8988T (cell line): ENCODE results near the gene OR2B2.

Experiments used
- DNase-seq: peaks from one replicate; pipeline ENCODE4 v3.0.0; 2011

OR2B2 gene

DNA sequence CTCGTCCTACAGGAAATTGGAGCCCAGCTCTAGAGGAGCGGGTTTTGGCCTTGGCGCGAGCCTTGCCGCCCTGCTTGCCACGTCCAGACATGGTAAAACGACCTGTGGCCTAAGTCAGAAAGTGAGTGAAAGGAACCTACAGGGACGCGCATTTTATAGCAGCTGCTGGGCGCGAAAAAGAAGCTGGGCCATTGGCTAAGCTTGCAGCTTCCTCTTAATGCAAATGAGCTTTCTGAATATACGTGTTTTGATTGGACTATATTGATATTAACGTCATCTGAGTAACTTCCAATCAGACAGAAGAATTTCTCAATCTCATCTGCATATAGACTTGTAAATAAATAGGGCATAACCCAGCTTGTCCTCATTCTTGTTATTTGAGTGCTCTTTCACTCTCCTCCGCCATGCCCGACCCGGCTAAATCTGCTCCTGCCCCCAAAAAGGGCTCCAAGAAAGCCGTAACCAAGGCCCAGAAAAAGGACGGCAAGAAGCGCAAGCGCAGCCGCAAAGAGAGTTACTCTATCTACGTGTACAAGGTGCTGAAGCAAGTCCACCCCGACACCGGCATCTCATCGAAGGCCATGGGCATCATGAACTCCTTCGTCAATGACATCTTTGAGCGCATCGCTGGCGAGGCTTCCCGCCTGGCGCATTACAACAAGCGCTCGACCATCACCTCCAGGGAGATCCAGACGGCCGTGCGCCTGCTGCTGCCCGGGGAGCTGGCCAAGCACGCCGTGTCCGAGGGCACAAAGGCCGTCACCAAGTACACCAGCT, 18.9 kb downstream of the OR2B2 start:
- DNase-seq = no peak

DNA sequence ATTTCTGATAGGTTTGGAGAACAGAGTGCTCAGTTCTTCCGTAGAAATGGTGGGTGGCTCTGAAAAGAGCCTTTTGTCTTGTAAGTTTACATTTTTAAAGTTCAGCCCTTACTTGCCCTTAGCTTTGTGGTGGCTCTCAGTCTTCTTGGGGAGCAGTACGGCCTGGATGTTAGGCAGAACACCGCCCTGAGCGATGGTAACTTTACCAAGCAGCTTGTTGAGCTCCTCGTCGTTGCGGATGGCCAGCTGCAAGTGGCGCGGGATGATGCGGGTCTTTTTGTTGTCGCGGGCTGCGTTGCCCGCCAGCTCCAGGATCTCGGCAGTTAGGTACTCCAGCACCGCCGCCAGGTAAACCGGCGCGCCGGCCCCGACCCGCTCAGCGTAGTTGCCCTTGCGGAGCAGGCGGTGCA, 19.5 kb downstream of the OR2B2 start:
- no peak for DNase-seq

DNA sequence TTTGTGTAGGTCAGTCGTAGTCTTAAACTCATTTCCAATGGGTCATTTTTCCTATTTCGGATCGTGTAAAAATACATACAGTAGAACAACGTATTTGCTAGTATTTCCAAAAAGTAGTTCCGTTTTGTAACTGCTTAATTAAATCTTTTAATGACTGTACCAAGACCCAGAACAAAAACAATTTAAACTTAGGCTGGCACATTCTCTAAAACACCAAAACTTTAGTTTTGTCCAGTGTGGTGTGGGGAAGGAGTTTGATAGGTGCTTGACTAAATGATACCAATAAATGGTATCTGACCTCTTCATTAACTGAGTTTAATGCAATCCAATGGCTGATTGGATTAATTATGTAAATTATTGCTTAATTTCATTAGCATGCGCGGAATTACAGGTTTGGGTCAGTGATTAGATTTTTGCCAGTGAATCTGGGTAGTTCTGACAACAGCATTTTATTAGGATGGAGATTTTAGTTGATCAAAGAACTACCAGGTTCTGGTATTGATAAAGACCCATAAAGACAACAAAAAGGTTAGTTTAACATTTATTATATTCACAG, 20.8 kb downstream of the OR2B2 start:
- DNase-seq = no peak

DNA sequence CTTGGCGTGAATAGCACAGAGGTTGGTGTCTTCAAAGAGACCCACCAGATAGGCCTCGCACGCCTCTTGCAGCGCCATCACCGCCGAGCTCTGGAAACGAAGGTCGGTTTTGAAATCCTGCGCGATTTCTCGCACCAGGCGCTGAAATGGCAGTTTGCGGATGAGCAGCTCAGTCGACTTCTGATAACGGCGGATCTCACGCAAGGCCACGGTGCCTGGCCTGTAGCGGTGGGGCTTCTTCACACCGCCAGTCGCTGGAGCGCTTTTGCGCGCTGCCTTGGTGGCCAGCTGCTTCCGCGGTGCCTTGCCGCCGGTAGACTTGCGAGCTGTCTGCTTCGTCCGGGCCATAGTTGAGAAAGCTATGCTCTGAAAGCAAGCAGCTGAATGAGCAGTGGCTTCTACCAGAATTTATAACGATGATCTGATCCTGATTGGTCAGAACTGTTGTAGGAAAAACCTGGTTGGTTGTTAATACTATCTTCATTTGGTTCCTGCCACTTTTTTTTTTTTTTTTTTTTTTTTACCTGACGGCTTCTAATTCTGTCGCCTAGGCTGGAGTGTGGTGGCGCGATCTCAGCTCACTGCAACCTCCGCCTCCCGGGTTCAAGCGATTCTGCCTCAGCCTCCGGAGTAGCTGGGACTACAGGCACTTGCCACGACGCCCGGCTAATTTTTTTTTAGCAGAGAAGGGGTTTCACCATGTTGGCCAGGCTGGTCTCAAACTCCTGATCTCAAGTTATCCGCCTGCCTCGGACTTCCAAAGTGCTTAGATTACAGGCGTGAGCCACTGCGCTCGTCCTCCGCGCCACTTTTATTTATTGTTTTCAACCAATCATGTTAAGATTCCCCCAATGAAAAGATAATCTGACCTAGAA, 21.5 kb downstream of the OR2B2 start:
- no peak for DNase-seq

DNA sequence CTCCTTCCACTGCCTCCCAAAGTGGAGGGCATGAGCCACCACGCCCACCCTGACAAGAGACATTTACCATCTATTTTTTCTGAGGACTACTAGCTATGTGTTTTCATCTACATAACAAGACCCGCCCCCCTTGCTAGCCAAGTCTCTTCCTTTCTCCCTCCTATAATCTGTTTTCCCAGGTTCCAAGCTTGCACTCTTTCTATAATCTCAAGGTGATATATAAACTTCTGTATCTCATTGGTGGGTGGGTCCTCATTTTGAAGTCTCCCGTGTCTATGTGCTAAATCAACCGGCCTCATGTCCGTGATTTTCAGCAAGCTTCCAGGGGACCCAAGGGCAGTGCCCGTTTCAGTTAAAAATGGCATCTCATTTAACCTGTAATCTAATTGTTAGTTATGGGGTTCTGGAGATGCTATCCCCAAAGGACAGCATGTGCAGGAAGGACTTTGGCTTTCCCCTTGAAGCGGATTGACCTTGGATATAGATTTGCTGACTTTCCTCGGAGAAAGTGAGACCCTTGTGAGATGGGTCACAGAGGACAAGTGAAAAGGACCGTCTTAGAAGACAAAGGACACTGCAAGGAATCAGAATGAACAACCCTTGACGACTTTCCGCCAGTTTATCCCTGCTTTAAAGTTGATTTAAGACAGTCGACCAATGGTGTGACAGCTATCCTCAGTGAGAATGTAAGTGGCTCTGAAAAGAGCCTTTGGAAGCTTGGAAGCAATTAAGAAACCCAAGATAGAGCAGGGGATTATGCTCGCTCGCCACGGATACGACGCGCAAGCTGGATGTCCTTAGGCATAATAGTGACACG, 22.4 kb downstream of the OR2B2 start:
- no peak for DNase-seq

DNA sequence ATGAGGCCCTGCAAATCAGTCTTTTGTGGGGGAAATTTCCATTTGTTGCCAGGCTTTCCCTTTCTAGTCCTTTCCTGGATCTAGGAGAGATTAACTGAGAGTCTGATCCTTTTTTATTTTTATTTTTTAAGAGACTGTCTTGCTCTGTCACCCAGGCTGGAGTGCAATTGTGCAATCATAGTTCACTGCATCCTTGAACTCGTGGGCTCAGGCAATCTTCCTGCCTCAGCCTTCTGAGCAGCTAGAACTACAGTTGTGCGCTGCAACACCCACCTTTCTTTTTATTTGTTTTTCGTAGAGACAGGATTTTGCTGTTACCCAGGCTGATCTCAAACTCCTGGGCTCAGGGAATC, 22.9 kb downstream of the OR2B2 start:
- DNase-seq = no peak

DNA sequence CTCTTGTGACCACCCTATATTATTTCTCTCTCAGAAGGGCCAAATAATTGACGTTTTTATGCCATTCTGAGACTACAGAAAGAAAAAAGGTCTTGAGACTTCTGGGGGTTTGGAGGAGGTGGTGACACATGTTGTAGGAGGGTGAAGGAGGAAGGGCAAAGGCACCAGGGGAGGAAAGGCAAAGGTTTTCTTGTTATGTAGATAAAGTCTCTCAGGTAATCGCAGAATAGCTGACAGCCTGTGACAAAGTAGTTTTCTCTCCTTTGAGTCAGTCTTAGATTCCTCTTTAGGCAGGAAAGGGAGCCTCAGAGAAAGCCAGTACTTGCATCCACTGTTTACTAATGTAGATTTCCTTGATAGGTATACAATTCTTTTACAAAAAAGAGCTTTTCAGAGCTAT, 23.6 kb downstream of the OR2B2 start:
- no peak for DNase-seq

DNA sequence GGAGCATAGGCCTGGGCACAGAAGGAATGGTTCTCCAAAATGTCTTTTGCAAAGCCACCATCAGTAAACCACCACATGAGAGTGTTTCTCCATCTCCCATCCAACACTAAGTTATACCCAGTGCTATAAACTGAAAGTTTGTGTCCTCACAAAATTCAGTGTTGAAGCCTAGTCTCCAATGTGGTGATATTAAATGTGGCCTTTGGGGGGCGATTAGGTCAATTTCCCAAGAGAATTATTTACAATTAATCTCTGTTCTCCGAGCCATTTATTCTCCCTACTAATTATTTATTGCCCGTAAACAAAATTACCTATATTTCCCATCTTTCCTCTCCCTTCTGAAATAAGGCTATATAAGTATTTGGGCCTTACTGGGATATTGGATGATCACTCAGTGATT, 26.1 kb downstream of the OR2B2 start:
- no peak for DNase-seq

DNA sequence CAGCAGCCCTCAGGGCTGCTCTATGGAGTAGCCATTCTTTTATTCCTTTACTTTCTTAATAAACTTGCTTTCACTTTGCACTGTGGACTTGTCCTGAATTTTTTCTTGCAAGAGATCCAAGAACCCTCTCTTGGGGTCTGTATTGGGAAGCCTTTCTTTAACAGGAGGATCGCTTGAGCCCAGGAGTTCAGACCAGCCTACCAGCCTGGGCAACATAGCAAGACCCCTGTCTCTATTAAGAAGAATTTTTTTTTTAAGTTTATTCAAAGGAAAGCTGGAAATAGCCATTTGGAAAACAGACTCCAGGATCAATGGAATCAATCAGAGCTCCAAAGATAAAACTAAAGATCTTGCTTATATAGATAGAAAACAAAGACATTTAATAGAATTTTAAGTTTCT, 29.1 kb downstream of the OR2B2 start:
- no peak for DNase-seq

DNA sequence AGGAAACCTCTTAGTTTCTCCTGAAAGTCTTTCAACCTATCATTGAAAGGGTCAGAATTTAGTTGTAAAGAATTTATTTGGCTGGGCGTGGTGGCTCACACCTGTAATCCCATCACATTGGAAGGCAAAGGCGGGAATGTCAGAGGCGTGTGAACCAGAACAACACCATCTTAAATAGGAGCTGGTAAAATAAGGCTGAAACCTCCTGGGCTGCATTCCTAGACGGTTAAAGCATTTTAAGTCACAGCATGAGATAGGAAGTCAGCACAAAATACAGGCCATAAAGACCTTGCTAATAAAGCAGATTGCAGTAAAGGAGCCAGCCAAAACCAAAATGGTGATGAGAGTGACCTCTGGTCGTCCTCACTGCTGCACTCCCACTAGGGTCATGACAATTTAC, 29.6 kb downstream of the OR2B2 start:
- no peak for DNase-seq

DNA sequence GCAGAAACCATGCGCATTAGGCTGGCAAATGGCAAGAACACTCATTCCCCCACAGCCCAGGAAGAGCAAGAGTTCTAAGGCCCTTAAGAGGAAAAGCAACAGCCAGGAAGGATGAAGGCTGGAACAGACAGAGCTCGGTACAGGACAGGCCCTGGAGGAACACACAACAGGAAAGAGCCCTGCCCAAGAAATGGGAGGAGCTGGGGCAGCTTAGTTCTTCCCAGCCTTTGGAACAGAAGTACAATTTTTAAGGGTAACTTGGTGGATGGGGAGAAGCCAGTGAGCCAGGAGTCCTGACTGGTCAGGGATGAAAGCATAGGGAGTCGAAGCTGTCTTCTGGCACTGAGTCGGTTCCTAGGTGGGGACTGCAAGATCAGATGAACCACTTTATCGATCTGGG, 32.4 kb downstream of the OR2B2 start:
- DNase-seq = no peak

DNA sequence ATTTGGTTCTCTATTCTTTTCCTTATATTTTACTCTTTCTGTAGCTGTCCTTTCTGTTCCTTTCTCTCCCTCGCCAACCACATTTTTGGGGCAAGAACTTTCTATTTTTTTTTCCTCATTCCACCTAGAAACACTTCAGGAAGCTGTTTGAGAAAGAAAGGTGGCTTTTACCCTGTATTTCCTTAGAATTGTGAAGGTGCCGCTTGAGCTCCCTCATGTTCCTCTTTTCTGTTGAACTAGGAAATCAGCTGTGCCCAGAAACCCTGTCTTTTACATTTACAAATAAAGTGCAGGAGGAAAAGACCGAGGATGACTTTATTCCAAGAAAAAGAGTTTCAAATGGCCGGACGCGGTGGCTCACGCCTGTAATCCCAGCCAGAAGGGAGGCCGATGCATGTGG, 38.2 kb downstream of the OR2B2 start:
- no peak for DNase-seq

DNA sequence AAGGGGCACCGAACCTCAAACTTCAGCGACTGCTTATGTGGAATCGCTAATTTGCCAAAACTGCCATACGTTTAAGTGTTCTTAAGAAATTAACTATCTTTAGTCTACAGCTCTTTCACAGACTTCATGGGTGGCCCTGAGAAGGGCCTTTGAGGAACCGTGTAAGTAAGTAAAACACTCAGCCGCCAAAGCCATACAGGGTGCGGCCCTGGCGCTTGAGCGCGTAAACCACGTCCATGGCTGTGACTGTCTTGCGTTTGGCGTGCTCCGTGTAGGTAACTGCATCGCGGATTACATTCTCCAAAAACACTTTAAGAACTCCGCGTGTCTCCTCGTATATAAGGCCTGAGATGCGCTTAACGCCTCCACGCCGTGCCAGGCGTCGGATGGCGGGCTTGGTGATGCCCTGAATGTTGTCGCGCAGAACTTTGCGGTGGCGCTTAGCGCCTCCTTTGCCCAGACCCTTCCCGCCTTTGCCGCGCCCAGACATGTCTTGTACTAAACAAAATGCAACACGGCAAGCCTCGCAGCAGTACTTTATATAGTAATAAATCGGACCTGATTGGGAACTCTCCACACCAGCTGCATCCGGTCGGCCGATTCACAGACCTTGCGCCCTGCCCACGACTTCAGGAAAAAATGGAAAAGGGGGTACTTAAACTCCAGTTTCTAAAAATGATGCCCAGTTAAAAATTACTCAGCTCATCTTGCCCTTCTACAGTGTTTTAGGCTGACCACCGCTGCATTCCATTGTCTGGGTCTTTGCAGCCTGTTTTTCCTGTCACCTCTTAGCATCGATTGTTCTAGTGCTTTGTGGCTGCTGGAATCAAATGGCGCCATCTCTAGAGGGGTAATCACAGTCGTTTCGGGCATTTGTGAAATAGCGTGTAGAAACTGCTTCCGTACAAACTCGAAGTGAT, 38.9 kb downstream of the OR2B2 start:
- no peak for DNase-seq

DNA sequence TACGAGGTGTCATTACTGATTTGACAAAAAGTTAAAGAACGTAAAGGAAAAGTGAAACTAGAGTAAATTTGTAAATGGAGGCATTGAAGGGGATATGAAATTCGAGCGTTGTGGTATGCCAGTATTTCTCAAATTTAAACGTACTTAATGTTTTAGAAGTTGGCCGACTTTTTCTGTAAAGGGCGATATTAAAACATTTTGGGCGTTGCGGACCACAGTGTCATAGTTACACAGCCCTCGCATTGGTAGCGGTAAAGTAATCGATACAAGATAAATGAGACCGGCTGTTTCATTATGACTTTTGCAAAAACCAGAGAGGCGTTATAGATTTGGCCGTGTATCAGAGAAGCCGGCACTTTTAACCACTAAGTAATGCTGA, 39.6 kb downstream of the OR2B2 start:
- no peak for DNase-seq

DNA sequence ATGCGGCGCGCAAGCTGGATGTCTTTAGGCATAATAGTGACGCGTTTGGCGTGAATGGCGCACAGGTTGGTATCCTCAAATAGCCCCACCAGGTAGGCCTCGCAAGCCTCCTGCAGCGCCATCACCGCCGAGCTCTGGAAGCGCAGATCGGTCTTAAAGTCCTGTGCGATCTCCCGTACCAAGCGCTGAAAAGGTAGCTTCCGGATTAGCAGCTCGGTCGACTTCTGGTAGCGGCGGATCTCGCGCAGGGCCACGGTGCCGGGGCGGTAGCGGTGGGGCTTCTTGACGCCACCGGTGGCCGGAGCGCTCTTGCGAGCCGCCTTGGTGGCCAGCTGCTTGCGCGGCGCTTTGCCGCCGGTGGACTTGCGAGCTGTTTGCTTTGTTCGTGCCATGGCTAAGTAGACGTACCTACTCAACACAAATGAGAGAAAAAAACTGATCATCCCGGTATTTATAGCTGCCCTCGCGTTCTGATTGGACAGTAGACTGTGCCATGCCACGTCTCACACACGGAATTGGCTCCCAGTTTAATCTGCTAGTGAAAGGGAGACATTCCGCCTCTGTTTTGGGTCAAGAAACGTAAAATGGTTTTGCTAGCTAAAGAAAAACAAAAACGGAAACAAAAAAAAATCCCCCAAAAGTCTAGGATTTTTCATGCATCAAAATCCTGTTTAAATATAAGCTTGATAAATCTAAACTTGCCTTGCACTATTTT, 40.1 kb downstream of the OR2B2 start:
- DNase-seq = peak; percentile 66

DNA sequence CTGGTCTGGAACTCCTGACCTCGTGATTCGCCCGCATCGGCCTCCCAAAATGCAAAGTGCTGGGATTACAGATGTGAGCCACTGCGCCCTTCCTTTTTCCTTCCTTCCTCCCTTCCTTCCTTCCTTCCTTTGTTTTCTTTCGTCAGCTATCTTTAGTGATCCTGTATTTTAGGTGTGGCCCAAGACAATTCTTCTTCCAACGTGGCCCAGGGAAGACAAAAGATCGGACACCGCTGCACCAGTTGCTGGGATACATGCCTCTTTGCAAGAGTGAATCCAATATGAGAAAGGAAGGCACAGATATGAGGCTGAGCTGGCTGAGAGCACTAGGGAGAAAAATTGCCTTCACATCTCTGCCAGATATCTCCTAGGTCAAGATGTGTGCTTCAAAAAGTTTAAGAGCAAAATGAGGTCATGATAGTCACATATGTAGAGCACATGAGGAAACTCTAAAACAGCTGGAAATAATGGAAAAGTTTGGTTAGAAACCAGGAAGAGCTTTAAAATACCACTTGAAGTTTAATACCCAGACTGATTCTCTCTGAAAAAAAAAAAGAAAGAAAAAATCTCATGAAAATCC, 41.8 kb downstream of the OR2B2 start:
- DNase-seq = no peak

DNA sequence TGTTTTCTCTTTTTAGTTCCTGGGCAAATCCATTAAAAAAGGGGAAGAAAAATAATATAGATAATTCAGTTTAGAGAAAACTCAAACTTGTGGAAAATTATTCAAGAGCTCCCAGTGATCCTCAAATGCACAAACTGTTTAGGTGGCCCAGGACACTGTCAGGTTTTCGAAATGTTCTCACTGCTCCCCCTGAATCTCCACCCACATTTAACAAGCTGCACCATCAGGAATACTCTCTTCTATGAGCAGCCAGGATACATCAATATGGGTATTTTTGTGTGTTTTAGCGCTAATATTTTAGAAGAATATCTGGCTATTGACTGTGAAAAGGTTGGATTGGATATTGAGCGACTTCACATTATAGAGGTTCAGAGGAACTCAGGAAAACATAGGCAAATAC, 43.9 kb downstream of the OR2B2 start:
- no peak for DNase-seq

DNA sequence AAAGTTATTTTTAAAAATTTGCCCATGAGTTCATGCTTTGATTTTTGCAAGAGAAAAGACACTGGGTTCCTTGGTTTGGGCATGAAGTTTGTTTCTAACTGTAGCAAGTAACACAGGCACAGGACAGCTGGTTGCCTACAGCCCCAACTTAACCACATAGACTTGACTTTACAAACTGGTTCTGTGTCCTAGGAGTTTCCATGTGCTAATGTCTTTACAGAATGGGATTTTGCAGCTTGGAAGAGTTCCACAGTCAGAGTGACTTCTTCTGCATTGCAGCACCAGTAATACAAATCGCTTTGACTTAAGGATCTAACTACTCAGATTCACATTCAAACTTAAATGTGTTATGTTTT, 44.3 kb downstream of the OR2B2 start:
- no peak for DNase-seq

DNA sequence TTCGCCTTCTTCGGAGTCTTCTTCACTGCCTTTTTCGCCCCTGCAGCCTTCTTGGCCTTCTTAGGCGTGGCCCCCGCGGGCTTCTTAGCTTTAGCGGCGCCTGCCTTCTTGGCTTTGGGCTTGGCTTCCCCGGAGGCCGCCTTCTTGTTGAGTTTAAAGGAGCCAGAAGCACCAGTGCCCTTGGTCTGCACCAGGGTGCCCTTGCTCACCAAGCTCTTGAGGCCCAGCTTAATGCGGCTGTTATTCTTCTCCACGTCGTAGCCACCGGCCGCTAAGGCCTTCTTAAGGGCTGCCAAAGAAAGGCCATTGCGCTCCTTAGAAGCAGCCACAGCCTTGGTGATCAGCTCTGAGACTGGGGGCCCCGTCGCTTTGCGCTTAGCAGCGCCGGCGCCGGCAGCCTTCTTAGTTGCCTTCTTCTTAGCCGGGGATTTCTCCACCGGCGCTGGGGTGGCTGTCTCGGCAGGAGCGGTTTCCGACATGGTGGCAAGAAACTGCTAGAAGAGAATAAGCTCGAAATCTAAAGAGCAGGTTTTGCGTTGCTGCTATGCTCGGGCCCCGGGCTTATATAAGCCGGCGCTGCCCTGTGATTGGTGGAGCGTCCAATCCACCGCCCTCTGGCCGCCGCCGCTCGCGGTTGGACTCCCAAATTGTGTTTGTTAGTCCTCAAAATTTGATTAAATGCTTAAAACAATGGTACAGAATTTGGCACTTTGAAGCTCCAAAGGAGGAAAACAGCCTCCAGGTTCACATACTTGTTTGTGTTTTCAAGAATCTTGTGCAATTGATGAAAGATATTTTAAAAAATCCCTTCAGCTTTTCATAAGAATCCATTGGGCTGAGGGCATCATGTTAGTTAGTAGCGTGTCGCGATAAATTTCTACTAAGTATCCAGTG, 44.9 kb downstream of the OR2B2 start:
- DNase-seq = peak; percentile 17
